Stimulated activated CD8-positive, alpha-beta memory T cell treated with anti-CD3 and anti-CD28 coated beads, Interleukin-15, amount 100 ng/mL, for 24 hours (primary cell): Measurements from ENCODE around the gene SRSF2.
A peak's percentile ranks its signal among the peaks of the same experiment; 100 is the strongest.
"Not testable (repeated sequence)": the region's sequence is repeated elsewhere in the genome, so short reads cannot be mapped to it uniquely, and the experiment has no call there.

ENCODE experiments used
- DNase-seq: peaks from one replicate; pipeline ENCODE4 v3.0.0-alpha.2; 2020; ENCODE audit warnings: low read depth

SRSF2 gene

GRCh38 chr17:76720941-76721340 lies 16.2 kb downstream of the SRSF2 start:
- DNase-seq: no peak

- no peak for DNase-seq
Observed at GRCh38 chr17:76720211-76720610, 16.9 kb downstream of the SRSF2 start.

- no peak for DNase-seq
Observed at GRCh38 chr17:76718516-76718915, 18.6 kb downstream of the SRSF2 start.

- no peak for DNase-seq
Observed at GRCh38 chr17:76716839-76717215, 20.3 kb downstream of the SRSF2 start.

- no peak for DNase-seq
Observed at GRCh38 chr17:76716146-76716838, 20.8 kb downstream of the SRSF2 start.

- no peak for DNase-seq
Observed at GRCh38 chr17:76715496-76715830, 21.7 kb downstream of the SRSF2 start.

GRCh38 chr17:76714822-76715495 lies 22.2 kb downstream of the SRSF2 start:
- DNase-seq: peak; percentile 65

GRCh38 chr17:76714336-76714735 lies 22.8 kb downstream of the SRSF2 start:
- DNase-seq: no peak

- DNase-seq: no peak
Observed at GRCh38 chr17:76713765-76714164, 23.4 kb downstream of the SRSF2 start.

GRCh38 chr17:76712321-76712720 lies 24.8 kb downstream of the SRSF2 start:
- DNase-seq: not testable (repeated sequence)

- peak; percentile 31 for DNase-seq
Observed at GRCh38 chr17:76710863-76711611, 26.1 kb downstream of the SRSF2 start, which contains the start of gene MXRA7. MXRA7 (minus strand) TSS chr17:76710965; CDS start chr17:76710946, 19 bp downstream.

GRCh38 chr17:76709951-76710862 lies 26.9 kb downstream of the SRSF2 start:
- not testable (repeated sequence) for DNase-seq

GRCh38 chr17:76709077-76709950 lies 27.8 kb downstream of the SRSF2 start:
- no peak for DNase-seq

GRCh38 chr17:76707985-76708807 lies 28.9 kb downstream of the SRSF2 start:
- no peak for DNase-seq

GRCh38 chr17:76706817-76707216 lies 30.3 kb downstream of the SRSF2 start:
- no peak for DNase-seq

- no peak for DNase-seq
Observed at GRCh38 chr17:76704805-76705204, 32.3 kb downstream of the SRSF2 start.

- DNase-seq: no peak
Observed at GRCh38 chr17:76702941-76703637, 34.0 kb downstream of the SRSF2 start.

GRCh38 chr17:76702076-76702475 lies 35.1 kb downstream of the SRSF2 start:
- DNase-seq: no peak

- DNase-seq: no peak
Observed at GRCh38 chr17:76701471-76701967, 35.6 kb downstream of the SRSF2 start.
